G401.6 (cell line): ENCODE results near the gene MAPK13.
"Not testable (repeated sequence)": the region's sequence is repeated elsewhere in the genome, so short reads cannot be mapped to it uniquely, and the experiment has no call there.

Source experiments
- FAIRE-seq: peaks from 2 replicates; lab custom pipeline; 2012; peaks lifted over from hg19 to GRCh38; lab: Jason Lieb, UNC

Gene MAPK13

DNA sequence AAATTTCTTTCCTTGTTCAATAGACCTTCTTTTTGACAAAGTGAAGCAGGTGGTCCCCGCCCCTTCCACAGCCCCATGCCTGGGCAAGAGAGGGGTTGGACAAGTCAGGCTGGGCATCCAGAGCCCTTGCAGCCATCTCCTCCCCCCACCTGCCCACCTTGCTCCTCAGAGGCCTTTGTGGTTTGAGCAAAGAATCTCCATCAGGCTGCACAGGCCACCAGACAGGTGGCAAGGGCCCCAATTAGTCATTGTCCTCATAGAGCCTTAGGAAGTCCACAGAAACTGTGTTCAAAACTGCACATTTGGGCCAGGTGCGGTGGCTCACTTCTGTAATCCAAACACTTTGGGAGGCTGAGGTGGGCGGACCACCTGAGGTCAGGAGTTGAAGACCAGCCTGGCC, 1.5 kb upstream of the MAPK13 start:
- no peak for FAIRE-seq

DNA sequence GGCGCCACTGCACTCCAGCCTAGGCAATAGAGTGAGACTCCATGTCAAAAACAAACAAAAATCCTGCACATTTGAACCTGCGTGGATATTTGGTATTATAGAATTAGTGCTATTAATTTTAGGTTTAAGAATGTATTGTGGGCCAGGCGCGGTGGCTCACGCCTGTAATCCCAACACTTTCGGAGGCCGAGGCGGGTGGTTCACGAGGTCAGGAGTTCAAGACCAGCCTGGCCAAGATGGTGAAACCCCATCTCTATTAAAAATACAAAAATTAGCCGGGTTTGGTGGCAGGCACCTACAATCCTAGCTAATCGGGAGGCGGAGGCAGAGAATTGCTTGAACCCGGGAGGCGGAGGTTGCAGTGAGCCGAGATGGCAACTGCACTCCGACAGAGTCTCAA, 979 bp upstream of the MAPK13 start:
- FAIRE-seq: not testable (repeated sequence)

DNA sequence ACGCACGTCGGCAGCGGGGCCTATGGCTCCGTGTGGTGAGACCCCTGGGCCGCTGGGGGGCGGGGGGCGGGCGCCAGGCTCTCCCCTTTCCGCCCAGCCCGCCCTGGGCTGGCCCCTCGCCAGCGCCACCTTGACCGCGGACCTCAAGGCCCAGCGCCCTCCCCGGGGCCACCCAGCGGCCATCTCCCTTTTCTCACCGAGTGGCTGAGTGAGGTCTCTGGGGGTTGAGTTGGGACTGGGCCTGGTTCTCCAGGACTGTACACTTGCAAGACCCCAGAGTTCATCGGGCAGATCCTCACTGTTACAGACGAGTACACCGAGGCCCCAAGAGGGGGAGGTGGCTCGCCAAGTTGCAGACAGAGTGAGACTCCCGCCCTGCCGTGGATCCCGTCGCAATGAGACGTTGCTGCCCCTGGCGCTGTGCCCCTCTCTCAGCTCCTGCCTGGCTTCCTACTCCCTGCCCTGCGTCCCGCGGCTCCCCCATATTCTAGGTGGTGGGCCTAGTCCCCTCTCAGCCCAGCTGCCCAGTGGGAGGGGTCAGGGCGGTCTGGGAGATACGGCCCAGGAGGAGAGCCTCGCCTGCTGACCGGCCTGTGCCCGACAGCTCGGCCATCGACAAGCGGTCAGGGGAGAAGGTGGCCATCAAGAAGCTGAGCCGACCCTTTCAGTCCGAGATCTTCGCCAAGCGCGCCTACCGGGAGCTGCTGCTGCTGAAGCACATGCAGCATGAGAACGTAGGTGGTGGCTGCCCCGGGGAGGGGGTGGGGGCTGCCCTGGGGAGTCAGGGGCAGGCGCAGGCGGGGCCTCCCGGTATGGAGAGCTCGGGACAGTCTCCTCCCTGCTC, 576 bp downstream of the MAPK13 start:
- no peak for FAIRE-seq

DNA sequence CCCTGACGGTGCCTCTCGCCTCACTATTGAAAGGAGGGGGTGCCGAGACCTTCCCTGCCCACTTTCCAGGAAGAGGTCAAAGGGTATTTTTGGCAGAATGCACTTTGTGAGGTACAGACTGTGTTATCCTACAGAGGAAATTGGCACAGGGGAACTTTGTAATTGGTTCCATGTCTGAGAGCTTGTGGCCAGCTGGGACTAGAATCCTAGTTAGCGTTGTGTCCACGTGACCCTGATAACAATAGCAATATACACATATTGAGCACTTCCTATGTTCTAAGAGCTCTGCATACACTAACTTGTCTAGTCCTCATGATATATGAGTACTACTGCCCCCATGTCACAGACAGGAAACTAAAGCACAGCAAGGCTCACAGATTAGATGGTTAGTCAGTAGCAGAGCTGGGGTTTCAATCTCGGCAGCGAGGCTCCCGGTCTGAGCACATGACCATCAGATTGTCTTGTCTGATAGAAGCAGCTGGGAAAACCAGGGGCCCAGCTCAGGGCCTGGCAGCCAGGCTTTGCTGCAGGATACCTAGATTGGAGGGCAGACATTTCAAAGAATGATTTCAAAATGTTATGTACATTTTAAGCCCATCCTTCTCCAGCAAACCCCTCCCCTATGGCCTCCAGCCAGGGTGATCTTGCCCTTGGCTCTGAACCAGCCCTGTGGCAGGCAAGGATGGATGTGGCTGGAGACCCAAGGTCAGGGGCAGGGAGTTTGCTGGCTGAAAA, 1.4 kb downstream of the MAPK13 start:
- no peak for FAIRE-seq

DNA sequence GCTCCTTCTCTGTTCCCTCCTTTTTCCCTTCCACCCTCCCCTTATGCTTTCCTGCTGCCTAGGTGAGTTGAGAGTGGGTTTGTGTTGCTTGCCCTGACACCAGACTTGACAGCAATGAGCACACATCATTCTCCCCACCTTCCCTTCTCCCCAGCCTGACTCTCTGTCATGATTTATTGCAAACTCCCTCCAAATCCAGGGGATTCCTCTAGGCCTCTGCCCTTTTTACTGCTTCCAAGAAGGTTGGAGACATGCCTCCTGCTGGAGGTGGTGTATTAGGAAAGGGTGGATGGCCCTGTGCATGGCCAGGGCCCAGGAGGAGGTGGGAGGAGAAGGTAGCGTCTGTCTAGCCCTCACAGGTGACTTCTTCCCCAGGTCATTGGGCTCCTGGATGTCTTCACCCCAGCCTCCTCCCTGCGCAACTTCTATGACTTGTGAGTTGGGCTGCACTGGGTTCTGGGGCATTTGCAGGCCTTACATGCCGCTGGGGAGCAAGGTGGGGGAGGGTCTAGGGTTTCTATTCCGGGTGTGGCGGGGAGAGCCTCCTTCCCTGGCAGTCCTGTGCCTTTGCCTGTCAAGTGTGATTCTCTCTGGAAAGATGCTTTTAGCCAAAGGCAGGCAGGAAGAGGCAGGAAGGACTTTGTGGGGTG, 2.1 kb downstream of the MAPK13 start:
- no peak for FAIRE-seq

DNA sequence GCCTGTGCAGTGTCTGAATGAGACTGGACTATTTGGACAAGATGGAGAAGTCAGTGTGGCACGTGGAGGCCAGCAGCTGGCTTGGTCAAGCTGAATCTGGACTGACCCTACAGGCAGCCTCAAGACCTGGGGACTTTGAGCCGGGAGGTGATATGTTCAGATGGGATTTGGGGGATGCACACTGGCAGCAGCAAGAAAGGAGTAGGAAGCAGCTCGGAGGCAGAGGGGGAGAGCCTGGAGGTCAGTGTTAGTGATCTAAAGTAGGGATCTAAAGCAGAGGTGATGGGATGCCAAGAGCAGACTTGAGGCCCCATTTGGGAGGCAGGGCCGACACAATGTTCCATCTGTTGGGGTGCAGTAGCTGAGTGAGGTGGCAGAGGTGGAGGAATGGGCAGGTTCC, 2.8 kb downstream of the MAPK13 start:
- no peak for FAIRE-seq

DNA sequence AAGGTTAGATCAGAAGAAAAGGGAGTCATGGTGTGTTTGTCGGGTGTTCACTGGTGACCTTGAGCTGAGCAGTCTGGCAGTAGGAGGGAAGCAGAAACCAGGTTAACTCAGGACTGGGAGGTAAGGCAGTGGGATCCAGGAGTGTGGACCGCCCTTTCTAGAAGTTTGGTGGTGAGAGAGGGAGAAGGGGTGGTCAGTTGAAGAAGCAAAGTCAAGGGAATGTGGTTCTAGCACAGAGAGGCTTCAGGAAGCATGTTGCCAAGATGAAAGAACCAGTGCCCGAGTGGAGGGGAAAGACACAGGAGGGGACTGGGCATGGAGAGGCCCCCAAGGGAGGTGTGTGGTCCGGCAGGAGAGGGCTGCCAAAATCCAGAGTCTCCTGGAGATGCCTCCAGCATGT, 3.6 kb downstream of the MAPK13 start:
- no peak for FAIRE-seq

DNA sequence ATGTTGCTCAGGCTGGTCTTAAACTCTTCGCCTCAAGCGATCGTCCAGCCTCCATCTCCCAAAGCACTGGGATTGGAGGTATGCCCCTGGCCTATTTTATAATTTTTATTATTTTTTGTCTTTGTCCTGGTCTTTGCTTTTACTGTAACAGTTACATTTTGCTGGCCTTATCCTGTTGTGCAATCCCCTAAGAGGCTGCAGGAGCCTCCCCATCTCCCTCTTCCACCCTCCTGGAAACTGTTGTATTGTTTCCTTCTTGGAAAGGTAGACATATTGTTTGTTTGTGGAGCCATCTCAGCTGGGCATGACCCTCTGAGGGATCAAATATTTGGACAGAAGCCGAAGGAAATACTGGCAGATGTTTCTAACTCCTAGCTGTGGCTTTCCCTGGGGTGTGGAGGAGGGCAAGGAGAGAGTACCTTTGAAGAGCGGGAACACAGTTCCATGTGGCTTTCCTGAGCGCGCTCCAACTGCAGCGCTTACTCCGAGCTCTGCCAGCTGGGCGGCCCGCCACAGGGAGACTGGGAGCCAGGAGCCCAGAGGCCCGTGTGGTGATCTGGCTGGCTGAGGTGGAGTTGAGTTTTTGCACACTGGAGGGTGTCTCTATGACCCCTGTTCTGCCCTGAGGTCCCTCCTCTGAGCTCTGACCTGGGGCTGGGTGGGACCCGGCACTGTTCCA, 4.9 kb downstream of the MAPK13 start:
- FAIRE-seq: no peak

DNA sequence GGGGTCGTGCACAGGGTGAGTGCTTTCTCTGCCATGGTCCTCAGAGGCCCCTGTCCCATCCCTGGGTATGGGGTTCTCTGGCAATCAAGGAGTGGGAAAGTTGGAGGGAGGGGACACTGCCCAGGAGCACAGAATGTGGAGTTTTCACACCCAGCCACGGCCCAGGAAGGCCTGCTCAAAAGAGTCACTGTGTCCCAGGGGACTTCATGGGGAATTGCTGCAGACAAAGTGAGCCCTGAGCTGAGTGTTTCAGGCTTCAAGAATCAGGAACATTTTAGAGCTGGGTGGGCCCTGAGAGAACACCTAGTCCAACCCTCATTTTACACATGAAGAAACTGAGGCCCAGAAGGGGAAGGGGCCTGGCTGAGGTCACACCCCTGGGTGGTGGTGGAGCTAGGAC, 5.7 kb downstream of the MAPK13 start:
- no peak for FAIRE-seq

DNA sequence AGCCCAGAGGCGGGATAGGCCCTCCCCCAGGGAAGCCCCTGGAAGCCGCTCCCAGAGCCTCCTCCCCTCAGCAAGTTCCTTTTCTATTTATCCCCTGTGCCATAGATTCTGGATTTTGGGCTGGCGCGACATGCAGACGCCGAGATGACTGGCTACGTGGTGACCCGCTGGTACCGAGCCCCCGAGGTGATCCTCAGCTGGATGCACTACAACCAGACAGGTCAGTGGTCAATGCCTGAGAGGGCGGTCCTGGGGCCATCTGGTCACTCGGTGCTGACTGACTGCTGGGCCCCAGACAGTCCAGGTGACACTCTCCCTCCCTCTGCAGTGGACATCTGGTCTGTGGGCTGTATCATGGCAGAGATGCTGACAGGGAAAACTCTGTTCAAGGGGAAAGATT, 6.2 kb downstream of the MAPK13 start:
- FAIRE-seq: no peak

DNA sequence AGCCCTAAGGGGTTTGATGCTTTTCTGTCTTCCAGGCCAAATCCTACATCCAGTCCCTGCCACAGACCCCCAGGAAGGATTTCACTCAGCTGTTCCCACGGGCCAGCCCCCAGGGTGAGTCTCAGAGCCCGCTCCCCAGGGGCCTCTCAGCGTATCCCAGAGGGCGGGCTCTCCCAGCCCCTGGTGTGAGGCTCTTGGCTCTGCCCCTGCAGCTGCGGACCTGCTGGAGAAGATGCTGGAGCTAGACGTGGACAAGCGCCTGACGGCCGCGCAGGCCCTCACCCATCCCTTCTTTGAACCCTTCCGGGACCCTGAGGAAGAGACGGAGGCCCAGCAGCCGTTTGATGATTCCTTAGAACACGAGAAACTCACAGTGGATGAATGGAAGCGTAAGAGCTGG, 8.4 kb downstream of the MAPK13 start:
- no peak for FAIRE-seq

DNA sequence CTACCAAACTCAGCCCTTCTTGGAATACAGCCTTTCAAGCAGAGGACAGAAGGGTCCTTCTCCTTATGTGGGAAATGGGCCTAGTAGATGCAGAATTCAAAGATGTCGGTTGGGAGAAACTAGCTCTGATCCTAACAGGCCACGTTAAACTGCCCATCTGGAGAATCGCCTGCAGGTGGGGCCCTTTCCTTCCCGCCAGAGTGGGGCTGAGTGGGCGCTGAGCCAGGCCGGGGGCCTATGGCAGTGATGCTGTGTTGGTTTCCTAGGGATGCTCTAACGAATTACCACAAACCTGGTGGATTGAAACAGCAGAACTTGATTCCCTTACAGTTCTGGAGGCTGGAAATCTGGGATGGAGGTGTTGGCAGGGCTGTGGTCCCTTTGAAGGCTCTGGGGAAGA, 9.1 kb downstream of the MAPK13 start:
- FAIRE-seq: no peak

DNA sequence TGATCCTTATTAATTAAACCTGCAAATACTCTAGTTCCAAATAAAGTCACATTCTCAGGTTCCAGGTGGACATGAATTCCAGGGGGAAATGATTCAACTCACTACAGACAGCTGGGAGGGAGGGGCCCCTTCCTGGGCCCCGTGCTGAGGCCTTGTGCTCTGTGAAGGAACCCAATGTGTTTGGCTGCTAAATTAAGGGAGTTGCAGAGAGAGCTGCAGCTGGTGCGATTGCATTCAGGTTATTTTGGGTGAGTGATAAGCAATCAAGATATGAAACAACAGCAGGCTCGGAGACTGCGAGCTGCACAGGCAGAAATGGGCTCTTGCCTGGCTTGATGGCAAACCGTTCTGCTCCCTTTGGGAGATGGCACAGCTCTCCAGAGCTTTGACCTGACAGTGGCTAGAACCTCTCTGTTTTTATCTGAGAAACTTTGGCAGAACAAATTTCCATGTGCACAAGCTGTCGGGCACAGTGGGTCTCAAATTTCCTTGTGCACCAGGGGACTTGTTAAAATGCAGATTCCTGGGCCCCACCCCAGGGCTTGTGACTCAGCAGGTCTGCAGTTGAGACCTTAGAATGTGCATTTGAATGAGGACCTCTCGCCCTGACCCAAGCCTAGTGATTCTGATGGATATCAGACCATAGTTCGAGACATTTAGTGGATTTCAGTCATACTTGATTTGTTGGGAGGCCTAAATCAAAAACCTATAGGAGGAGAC, 9.8 kb downstream of the MAPK13 start:
- no peak for FAIRE-seq

DNA sequence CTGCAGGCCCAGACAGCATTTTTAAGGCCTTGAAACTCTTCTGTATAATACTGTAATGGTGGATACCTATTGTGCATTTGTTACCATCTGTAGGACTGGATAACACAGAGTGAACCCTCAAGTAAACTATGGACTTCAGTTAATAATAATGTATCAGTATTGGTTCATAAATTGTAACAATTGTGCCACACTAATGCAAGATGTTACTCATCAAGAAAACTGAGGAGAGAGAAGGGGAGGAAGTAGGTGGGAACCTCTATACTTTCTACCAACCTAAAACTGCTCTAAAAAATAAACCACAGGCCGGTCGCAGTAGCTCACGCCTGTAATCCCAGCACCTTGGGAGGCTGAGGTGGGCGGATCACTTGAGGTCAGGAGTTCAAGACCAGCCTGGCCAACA, 10.8 kb downstream of the MAPK13 start:
- no peak for FAIRE-seq

DNA sequence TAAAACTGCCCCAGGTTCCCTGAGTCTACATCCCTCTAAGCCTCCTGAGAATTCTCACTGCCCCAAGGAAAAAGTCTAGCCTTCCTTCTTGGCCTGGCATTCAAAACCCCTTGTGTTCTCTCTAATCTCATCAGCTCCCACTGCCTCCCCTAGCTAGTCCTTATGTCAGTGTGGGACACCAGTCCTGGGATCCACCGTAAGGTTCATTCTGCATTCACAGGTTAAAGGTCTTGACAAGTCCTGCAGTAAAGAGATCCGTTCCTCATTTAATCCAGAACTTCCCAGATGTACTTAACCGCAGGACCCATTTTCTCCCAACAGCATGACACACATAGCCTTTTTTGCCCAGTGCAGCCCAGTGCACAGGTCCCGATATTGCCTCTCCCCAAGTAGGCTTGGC, 11.6 kb downstream of the MAPK13 start:
- no peak for FAIRE-seq

DNA sequence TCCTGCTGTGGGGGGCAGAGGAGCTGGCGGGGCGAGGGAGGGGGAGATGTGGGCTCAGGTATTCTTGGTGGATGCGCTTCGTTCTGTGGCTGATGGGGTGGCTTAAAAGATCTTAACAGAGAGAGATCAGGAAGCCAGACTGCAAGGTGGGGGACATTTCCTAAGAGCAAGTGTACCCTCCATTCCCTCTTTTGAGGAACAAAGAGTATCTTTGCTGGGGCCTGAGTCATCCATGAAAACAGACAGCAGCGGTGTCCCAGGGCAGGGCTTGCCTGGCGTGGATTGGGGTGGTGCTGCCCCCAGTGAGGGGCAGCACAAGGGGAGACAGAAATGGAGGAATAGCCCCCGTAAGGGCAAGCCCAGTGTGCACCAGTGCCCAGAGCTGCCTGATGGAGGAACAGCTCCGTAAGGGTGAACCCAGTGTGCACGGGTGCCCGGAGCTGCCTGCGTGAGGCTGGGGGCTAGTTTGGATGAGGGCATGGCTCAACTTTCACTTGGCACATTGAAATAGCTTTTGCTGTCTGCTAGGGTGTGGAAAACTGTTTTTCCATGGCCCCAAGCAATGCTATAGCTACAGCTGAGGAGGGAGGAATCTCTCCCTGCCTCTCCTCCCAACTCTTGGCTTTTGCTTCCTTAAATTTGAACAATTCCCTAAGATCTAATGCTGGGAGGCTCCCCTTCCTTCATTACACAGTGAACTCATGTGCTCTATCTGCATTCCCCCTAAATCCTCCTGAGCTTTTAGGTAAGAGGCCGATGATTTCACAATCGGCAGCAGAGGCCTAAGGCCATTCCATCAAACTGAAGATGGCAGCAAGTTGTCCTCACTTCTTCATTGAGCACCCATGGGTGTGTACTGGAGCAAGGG, 12.9 kb downstream of the MAPK13 start:
- FAIRE-seq: no peak

DNA sequence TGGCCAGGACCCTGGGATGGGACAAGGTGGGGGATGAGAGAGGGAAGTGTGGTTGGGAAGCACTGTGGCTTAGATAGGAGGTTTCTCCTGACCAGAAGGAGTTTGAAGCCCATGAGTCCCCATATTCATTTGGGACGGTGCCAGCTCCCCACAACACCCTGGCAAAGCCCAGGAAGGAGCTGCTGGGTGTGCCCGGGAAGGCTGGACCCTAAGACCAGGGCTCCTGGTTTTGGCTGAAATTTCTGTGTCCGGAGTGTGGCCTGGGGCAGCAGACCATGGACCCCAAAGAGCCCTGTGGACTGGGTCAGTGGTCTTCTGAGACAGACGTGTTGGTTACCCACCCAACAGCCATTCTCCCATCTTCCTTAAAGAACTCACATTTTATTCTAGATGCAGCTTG, 15.2 kb downstream of the MAPK13 start:
- no peak for FAIRE-seq

DNA sequence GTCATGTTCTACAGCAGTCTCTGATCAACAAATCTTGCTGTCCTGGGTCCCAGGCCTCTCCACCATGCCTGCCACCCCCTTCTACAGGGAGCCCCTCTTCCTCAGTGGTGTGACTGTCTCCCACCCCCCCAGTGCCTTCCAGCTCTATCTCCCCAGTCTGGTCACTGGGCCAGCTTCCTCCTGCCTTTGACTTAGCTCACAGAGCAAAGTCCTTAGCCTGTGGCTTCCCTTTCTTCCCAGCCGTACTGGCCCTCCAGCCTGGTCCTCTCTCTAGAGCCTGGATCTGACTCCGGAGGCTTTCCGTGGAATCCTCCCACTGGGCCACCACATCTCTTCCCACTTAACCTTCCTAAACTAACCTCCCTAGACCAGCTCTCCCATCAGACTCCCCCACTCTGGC, 17.0 kb downstream of the MAPK13 start:
- FAIRE-seq: no peak

DNA sequence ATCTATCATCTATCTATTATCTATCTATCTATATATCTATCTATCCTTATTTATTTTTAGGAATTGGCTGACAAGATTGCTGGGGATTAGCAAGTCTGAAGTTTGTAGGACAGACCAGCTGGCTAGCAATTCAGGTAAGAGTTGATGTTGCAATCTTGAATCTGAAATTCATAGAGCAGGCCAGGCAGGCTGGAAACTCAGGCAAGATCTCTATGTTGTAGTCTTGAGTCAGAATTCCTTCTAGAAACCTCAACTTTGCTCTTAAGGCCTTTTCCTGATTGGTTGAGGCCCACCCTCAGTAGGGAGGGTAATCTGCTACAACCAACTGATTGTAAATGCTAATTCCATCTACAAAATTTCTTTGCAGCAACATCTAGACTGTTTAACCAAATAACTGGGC, 19.2 kb downstream of the MAPK13 start:
- no peak for FAIRE-seq

DNA sequence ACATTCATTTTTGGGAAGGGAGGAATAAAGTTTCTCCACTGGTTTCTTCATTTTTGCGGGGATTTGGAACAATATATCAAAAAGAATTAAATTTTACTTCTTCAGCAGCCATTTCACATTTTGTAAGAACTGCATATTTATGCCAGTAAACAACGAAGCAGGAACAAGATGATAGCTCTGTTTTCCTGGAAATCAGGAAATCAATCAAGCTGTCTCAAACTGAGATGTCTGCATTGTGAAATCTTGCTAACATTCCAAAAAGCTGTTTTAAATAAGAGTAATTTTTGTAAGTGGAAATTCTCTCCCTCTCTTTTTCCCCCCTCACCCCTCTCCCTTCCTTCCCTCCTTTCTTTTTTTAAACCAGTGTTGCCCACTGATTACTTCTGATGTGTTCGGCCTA, 20.0 kb downstream of the MAPK13 start:
- no peak for FAIRE-seq

DNA sequence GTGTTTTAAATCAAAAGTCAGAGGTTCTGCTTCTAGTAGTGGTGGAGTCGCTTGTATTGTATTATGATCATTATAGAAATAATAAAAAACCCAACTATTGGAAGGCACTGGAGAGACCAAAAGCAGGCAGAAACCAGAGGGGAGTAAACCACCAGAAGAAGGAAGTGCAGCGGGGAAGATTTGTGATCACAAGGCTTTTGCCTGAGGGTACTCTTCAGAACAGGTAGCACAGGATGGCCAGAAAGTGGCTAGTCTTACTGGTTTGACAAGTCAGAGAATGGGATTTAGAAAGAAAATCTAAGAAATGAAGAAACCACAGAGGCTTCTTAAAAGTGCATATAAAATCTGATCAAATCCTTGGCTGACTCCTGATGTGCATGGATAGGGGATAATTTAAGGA, 24.0 kb downstream of the MAPK13 start:
- FAIRE-seq: no peak
